Measurements from ENCODE around the gene SLC25A29.

- TF ChIP-seq CTCF (IDR thresholded peaks at IDR 0.05) (peak; percentile 55 to 85 (median 66)), POLR2A (IDR thresholded peaks at IDR 0.05) (peak in 1 of 2 donors; percentile 16)
These were observed 21.0 kb downstream of the SLC25A29 start for GRCh38 chr14:100285021-100285912.

All from adrenal gland (tissue), 5 donors.